ENCODE measurements around the gene XPC. TPM values are rescaled to one million over a fixed set of nuclear protein-coding genes. Genes with fewer than 3 reads are reported as not detected.
A peak's percentile ranks its signal among the peaks of the same experiment; 100 is the strongest.

The XPC gene
- total RNA-seq, 1 experiment from 2014 or later = 23.9 TPM

DNA sequence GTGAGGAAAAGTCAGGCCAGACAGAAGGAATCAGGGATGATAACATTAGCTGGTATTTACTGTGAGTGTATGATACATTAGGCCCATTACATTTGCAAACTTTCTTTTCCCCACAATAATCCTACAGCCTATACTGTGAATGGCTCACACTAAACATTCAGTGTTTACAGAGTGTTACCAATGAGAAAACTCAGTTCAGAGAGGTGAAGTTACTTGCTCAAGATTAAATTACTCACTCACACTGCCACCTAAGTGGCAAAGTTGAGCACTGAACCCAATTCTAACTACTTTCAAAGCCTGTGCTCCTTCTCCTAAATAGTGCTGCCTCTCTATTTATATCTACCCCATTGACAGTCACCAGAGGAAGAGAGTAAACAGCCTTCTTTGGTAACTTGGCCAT lies 8.5 kb downstream of the XPC start:
- Histone ChIP-seq H3K36me3 (replicated peaks; ENCODE audit: control insufficient read depth, insufficient read depth, low read length) (peaks cover 41% of the 10 kb centered on the region), H3K4me3 (ENCODE audit: insufficient read depth, low read depth, low read length) (no peak overlapping the region), H3K27me3 (ENCODE audit: control insufficient read depth, insufficient read depth, low read length) (no peaks in the 10 kb centered on the region)
- no peak for DNase-seq

DNA sequence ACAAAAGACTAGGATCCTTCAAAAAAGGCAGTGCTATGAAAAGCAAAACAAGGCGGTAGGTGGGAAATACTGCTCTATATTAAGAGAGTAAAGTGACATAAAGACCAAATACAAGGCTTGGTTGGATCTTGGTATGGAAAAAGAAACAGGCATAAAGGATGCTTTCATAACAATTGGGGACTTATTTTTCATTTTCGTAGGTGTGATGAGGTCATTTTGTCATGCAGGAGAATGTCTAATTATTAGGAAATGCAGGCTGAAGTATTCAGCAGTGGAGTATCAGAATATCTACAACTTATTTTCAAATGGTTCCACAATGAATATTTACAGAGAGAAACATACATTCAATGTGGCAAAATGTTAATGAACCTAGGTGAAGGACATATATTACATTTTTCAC lies 9.0 kb downstream of the XPC start:
- H3K36me3 ChIP-seq (replicated peaks; ENCODE audit: control insufficient read depth, insufficient read depth, low read length) = peaks cover 45% of the 10 kb centered on the region

DNA sequence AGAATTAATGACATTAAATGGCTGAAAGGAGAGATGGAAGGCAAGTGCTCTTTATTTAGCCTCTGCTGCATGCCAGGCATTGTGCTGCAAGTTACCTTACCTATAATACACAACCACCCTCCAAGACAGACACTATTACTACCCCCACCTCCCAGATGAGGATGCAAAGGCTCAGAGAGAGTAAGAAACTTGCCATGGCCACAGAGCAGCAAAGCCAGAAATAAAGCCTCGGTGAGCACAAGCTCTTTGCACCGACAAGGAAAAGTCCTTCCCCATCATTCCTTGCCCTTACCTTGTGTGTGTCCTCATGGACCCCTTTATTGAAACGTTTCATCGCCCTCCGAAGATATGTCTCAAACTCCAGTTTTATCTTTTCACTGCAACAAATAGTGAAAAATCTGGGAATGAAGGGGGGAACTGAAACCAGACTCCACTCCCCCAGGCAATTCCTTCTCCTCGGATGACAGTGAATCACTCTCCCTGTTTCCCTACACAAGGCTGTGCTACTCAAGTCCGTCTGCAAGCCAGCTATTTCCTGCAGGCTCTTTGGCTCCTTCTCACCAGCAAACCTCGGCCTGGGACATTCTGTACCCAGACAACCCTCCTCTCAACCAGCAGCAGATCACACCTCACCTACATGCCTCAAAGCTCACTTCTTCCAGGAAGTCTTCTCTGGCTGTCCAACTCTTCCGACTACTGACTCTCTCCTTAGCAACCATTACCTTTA lies 11.4 kb downstream of the XPC start:
- Histone ChIP-seq H3K4me3 (ENCODE audit: insufficient read depth, low read depth, low read length) (no peak overlapping the region), H3K36me3 (replicated peaks; ENCODE audit: control insufficient read depth, insufficient read depth, low read length) (peaks cover 53% of the 10 kb centered on the region), H3K27me3 (ENCODE audit: control insufficient read depth, insufficient read depth, low read length) (no peaks in the 10 kb centered on the region)
- no peak for DNase-seq

More for the DNA sequence above, 9.0 kb downstream of the XPC start:
- no peak for DNase-seq
- Histone ChIP-seq H3K4me3 (ENCODE audit: insufficient read depth, low read depth, low read length) (no peak overlapping the region), H3K27me3 (ENCODE audit: control insufficient read depth, insufficient read depth, low read length) (no peaks in the 10 kb centered on the region)

DNA sequence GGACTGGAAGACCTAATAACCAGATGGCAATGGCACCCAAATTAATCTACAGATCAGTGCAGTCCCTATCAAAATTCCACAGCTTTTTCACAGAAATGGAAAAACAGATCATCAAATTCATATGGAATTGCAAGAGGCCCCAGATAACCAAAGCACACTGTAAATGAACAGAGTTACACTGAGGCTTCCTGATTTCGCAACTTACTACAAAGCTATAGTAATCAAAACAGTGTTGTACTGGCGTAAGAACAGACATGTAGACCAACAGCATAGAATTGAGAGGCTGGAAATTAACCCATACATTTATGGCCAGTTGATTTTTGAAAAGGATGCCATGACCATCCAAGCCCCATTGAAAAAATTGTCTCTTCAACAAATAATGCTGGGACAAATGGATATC lies 16.2 kb downstream of the XPC start:
- Histone ChIP-seq H3K4me3 (ENCODE audit: insufficient read depth, low read depth, low read length) (no peak overlapping the region), H3K27me3 (ENCODE audit: control insufficient read depth, insufficient read depth, low read length) (no peaks in the 10 kb centered on the region), H3K36me3 (replicated peaks; ENCODE audit: control insufficient read depth, insufficient read depth, low read length) (peaks cover 48% of the 10 kb centered on the region)
- DNase-seq = no peak

DNA sequence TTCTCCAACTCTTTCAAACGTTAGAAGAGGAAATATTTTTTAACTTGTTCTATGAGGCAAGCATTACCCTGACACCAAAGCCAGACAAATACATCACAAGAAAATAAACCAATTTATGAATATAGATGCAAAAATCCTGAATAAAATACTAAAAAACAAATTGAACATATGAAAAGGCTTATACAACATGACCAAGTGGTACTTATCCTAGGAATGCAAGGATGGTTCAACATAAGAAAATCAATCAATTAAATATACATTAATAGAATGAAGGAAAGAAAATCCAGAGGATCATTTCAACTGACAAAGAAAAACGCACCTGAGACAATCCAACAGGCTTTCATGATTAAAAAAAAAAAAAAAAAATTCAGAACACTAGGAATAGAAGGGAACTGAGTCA lies 17.1 kb downstream of the XPC start:
- Histone ChIP-seq H3K27me3 (ENCODE audit: control insufficient read depth, insufficient read depth, low read length) (no peaks in the 10 kb centered on the region), H3K36me3 (replicated peaks; ENCODE audit: control insufficient read depth, insufficient read depth, low read length) (peaks cover 44% of the 10 kb centered on the region), H3K4me3 (ENCODE audit: insufficient read depth, low read depth, low read length) (no peak overlapping the region)
- no peak for DNase-seq

GRCh38 chr3:14159426-14159825 lies 19.0 kb downstream of the XPC start:
- Histone ChIP-seq H3K27me3 (ENCODE audit: control insufficient read depth, insufficient read depth, low read length) (no peaks in the 10 kb centered on the region), H3K36me3 (replicated peaks; ENCODE audit: control insufficient read depth, insufficient read depth, low read length) (peaks cover 36% of the 10 kb centered on the region), H3K4me3 (ENCODE audit: insufficient read depth, low read depth, low read length) (no peak overlapping the region)
- DNase-seq = no peak

DNA sequence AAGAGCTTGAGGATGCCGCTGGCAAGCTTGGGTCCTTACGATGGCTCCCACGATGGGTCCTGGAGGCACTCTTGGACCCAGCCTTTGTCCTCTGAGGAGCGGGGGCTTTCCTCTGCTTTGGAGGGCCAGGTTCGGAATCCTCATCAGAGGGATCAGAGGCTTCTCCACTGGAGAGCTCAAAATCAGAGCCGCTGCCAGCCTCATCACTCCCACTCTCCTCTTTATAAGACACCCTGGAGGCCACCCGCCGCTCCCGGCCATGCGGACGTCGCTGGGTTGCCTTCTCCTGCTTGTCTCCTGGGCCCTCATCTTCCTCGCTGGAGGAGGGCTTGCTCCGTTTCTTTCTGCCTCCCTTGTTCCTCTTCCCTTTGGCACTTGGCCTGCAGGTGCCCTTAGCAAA lies 20.0 kb downstream of the XPC start:
- H3K27me3 ChIP-seq (ENCODE audit: control insufficient read depth, insufficient read depth, low read length) = no peaks in the 10 kb centered on the region
- peaks cover 31% of the 10 kb centered on the region for H3K36me3 ChIP-seq (replicated peaks; ENCODE audit: control insufficient read depth, insufficient read depth, low read length)
- DNase-seq = no peak
- H3K4me3 ChIP-seq (ENCODE audit: insufficient read depth, low read depth, low read length) = no peak overlapping the region

DNA sequence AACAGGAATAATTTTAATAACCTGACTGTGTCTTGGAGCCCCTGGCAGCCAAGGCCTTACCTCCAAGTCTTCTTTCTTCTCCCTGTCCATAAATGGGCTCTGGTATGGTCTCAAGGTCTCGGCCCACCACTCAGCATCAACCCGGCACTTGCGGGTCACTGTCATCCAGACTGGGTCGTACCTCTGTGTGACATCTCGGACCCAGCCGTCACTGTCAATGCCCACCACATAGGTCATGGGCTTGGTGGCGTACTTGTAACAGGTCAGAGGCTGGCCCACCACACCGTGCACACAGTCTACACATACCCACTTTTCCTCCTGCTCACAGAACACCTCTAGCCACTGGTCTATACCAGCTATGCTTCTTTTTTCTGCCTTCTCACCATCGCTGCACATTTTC lies 20.4 kb downstream of the XPC start:
- Histone ChIP-seq H3K4me3 (ENCODE audit: insufficient read depth, low read depth, low read length) (no peak overlapping the region), H3K27me3 (ENCODE audit: control insufficient read depth, insufficient read depth, low read length) (no peaks in the 10 kb centered on the region), H3K36me3 (replicated peaks; ENCODE audit: control insufficient read depth, insufficient read depth, low read length) (peaks cover 30% of the 10 kb centered on the region)
- no peak for DNase-seq

DNA sequence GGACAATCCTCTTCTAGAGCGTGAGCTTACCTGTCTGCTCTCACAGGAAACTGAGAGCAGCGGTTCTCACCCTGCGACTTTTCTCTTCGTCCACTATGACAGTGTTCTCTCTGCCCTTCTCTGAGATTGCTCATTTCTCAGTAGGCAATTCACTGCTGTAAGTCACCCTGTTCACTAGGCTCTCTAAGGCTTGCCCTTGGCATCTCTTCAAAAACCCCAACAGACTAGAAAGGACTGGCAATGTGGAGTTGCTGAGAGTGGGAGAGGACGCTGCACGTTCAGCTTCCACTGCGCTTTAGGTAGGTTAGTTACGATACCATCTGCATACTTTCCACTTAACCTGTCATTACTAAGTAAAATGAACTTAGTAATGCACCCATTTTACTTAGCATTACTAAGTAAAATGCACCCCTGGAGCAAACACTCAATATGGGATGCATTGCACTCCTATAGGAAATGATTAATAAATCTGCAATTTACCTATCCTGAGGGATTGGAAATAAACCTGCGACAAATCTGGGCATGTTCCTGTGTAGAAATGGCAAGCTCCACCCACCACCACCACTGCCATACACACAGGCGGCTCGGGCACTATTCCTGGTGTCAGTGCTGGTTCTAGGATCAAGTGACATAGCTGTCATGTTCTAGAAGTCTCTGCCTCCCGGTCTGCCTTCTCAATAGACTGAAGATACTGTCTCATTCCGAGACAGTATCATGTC lies 21.4 kb downstream of the XPC start:
- Histone ChIP-seq H3K27me3 (ENCODE audit: control insufficient read depth, insufficient read depth, low read length) (no peaks in the 10 kb centered on the region), H3K36me3 (replicated peaks; ENCODE audit: control insufficient read depth, insufficient read depth, low read length) (peaks cover 28% of the 10 kb centered on the region), H3K4me3 (ENCODE audit: insufficient read depth, low read depth, low read length) (no peak overlapping the region)
- no peak for DNase-seq

DNA sequence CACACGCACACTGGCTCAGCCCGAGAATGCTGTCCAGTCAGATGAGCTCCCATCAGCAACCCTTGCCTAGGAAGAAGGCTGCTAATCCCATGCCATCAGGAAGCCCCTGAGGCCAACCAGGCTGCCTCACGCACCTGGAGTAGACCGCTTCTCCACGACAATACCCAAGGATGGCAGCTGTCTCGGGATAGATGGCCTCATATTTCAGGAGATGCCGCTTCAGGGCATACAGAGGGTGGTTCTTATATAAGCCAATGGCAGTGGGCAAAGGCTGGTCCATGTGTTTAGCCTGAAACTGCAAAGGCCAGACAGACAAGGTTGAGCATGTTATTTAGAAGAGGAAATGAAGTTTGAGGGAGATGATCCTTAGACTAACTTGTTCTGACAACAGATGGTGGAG lies 22.2 kb downstream of the XPC start:
- Histone ChIP-seq H3K4me3 (ENCODE audit: insufficient read depth, low read depth, low read length) (no peak overlapping the region), H3K36me3 (replicated peaks; ENCODE audit: control insufficient read depth, insufficient read depth, low read length) (peaks cover 28% of the 10 kb centered on the region), H3K27me3 (ENCODE audit: control insufficient read depth, insufficient read depth, low read length) (no peaks in the 10 kb centered on the region)
- no peak for DNase-seq

DNA sequence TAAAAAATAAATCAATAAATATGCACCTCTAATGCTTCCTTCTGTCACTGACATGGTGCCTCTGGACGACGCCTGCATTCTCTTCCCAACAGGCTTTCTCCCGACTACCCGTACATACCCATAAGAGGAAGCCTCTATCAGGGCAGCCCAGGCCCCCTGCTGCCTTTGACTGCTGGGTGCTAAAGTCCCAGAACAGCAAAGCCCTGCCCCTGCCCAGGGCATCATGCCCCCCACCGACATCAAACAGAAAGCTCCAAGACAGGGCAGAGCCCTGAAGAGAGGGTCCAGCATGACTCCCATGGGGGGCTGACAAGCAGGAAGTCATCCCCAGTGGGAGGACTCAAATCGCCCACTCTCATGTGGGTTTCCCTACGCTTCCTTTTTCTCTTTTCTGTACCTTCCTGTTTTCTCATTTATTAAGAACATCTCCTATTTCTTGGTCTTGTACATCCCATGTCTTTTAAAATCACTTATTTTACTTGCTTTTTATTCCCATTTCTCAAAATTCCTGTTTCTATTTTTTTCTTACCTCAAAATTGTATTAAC lies 23.4 kb downstream of the XPC start:
- peaks cover 26% of the 10 kb centered on the region for H3K36me3 ChIP-seq (replicated peaks; ENCODE audit: control insufficient read depth, insufficient read depth, low read length)

DNA sequence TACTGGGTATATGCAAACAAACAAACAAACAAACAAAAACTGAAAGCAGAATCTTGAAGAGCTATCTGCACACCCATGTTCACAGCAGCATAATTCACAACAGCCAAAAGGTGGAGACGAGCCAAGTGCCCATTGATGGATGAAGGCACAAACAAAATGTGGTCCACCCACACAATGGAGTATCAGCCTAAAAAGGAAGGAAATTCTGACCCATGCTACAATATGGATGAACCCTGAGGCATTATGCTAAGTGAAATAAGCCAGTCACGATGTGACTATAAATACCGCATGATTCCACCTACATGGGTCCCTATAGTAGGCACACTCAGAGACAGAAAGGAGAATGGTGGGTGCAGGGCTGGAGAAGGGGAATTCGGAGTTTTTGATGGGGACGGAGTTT lies 24.1 kb downstream of the XPC start:
- no peaks in the 10 kb centered on the region for H3K27me3 ChIP-seq (ENCODE audit: control insufficient read depth, insufficient read depth, low read length)
- H3K4me3 ChIP-seq (ENCODE audit: insufficient read depth, low read depth, low read length) = no peak overlapping the region
- no peak for DNase-seq
- H3K36me3 ChIP-seq (replicated peaks; ENCODE audit: control insufficient read depth, insufficient read depth, low read length) = peaks cover 24% of the 10 kb centered on the region

More for the DNA sequence above, 23.4 kb downstream of the XPC start:
- DNase-seq = peak; percentile 22
- Histone ChIP-seq H3K4me3 (ENCODE audit: insufficient read depth, low read depth, low read length) (no peak overlapping the region), H3K27me3 (ENCODE audit: control insufficient read depth, insufficient read depth, low read length) (no peaks in the 10 kb centered on the region)

GRCh38 chr3:14153663-14154062 lies 24.7 kb downstream of the XPC start:
- Histone ChIP-seq H3K36me3 (replicated peaks; ENCODE audit: control insufficient read depth, insufficient read depth, low read length) (peaks cover 20% of the 10 kb centered on the region), H3K27me3 (ENCODE audit: control insufficient read depth, insufficient read depth, low read length) (no peaks in the 10 kb centered on the region), H3K4me3 (ENCODE audit: insufficient read depth, low read depth, low read length) (no peak overlapping the region)
- no peak for DNase-seq

DNA sequence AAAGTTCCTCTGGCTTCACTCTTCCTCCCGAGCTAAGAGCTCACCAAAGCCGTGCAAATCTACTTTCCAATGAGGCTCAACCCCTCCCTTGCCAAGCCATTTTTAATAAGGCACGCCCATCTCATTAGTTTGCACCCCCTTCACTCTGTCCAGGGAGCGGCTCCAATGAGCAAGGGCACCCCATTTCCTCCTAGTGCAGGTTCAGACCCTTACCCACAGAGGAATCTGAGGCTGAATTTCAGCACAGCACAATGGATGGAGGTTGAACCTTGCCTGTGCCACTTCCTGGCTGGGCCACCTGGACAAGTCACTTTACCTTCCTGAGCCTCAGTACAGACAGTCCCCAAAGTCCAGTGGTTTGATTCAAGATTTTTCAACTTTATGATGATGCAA lies 25.4 kb downstream of the XPC start:
- H3K27me3 ChIP-seq (ENCODE audit: control insufficient read depth, insufficient read depth, low read length) = no peaks in the 10 kb centered on the region
- H3K4me3 ChIP-seq (ENCODE audit: insufficient read depth, low read depth, low read length) = no peak overlapping the region
- peak; percentile 22 for DNase-seq
- H3K36me3 ChIP-seq (replicated peaks; ENCODE audit: control insufficient read depth, insufficient read depth, low read length) = peaks cover 17% of the 10 kb centered on the region
